ENCODE results near the gene PYGM.

GRCh38 chr11:64753380-64754123, 6.2 kb downstream of the PYGM start:
- TF ChIP-seq POLR2AphosphoS5 (IDR thresholded peaks at IDR 0.05; ENCODE audit: low read depth, low read length) (no peak), MAX (IDR thresholded peaks at IDR 0.05) (no peak), POLR2A (IDR thresholded peaks at IDR 0.05; ENCODE audit: control extremely low read depth in 1 of 2, low read depth in 2 of 2, low read length in 2 of 2) (no peak), CTCF (IDR thresholded peaks at IDR 0.05; ENCODE audit: control extremely low read depth in 1 of 3, insufficient read depth in 1 of 3, low read depth in 1 of 3, low read length in 3 of 3) (no peak), YY1 (IDR thresholded peaks at IDR 0.05; ENCODE audit: low read depth, low read length) (no peak), MAFK (IDR thresholded peaks at IDR 0.05; ENCODE audit: low read depth, low read length) (no peak), EGR1 (IDR thresholded peaks at IDR 0.05; ENCODE audit: borderline replicate concordance, low read depth, low read length) (no peak), TAF1 (IDR thresholded peaks at IDR 0.05; ENCODE audit: low read depth, low read length) (no peak), BCL11A (IDR thresholded peaks at IDR 0.05; ENCODE audit: low read depth in 2 of 2, low read length in 2 of 2) (no peak), CBX8 (IDR thresholded peaks at IDR 0.05; ENCODE audit: borderline replicate concordance, low read depth, low read length) (no peak), EZH2 (IDR thresholded peaks at IDR 0.05; ENCODE audit: low read depth, low read length, severe bottlenecking) (no peak), RXRA (IDR thresholded peaks at IDR 0.05; ENCODE audit: insufficient read depth, low read depth, low read length) (no peak), CEBPB (IDR thresholded peaks at IDR 0.05; ENCODE audit: low read depth, low read length) (no peak), SP1 (IDR thresholded peaks at IDR 0.05; ENCODE audit: low read depth, low read length) (no peak)
